ENCODE results near the gene NCBP2L.

NCBP2L gene

DNA sequence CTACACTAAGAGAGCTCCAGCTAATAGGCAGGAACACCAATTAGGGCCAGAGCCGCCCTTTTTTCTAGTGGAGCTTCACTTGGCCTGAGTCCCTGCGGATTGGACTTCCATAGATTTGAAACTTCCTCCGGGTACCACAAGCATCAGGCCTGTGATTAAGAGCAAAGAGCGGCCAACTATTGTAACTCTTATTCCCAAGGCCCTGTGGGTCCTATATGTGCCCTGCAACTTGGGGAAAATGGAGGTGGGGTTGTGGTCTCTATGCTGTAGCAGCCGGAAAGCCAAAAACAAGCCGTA is at the start of gene NCBP2L:
Gene NCBP2L (plus strand): TSS at position 198 of the 297 bp plus-strand sequence. CDS start 16,488 bp downstream, outside the sequence.
- no peak for DNase-seq (ENCODE audit: low read depth)

DNA sequence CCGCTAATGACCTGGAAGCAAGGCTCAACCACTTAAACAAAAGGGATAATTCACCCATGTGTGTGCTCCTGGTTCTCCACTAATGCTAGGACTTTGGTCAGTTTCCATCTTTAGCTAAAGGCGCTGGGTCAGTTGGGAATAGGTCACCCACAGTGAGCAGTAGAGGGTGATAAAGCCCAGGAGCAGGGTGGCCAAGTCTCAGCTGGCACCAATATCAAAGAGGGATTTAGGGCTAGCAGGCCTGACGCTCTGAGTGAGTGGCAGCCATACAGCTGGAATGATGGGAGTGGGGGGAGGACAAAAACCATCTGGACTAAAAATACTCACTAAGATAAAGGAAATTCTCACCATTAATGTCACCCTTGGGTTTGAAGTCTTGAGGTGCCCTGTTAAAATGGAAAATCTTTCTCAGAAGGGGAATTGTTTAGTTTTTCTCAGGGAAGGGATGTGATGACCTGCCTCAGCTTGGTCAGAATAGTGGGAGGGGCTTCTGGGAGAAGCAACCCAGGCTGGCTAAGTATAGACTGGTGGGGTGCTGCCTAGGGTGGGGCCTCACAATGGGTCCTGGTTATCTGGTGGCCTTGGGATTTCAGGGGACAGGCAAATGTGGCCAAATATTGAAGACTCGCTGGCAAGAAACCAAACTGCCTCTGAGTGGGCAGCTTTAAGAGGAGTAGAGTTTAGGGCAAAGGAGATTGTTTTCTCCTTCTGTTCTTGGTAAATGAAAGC is 49.0 kb upstream of the NCBP2L start:
- DNase-seq (ENCODE audit: low read depth), result no peak

- DNase-seq (ENCODE audit: low read depth), result no peak
These were observed 47.8 kb upstream of the NCBP2L start for GRCh38 chrX:107729558-107730297.

- DNase-seq (ENCODE audit: low read depth), result no peak
These were observed 47.3 kb upstream of the NCBP2L start for GRCh38 chrX:107730298-107730655.

DNA sequence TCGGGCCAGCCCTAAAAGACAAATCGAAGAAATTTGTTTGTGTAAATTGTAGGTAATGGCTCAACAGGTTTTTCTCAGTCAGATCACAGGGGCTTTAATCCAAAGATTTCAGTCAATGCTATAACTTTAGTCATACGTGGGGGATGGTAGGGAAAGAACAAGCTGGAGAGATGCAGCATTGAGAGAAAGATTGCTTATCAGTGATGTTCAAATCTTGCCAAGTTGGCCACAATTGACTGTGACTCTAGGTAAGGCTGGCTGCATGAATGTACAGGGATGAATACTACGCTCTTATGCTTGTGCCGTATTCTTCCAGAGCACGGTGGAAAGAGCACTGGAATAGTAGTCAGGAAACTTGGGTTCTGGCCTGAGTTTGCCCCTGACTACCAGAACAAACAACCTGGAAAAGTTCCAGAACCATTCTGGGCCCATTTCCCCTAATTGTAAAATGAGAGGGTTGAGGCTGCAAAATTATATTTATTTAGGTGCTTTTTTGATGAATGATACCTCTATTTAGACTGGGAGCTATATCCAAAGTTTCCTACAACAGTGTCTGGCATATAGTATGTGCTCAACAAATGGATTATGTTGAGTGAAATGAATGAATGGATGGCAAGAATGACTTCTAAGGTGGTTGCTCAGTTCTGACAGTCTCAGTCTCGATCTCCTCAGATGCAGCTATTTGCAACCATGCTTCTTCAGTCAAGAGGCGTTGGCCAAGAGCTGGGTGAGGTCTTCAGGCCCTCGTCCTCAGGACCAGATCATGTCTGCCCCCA is 46.4 kb upstream of the NCBP2L start:
- no peak for DNase-seq (ENCODE audit: low read depth)

DNA sequence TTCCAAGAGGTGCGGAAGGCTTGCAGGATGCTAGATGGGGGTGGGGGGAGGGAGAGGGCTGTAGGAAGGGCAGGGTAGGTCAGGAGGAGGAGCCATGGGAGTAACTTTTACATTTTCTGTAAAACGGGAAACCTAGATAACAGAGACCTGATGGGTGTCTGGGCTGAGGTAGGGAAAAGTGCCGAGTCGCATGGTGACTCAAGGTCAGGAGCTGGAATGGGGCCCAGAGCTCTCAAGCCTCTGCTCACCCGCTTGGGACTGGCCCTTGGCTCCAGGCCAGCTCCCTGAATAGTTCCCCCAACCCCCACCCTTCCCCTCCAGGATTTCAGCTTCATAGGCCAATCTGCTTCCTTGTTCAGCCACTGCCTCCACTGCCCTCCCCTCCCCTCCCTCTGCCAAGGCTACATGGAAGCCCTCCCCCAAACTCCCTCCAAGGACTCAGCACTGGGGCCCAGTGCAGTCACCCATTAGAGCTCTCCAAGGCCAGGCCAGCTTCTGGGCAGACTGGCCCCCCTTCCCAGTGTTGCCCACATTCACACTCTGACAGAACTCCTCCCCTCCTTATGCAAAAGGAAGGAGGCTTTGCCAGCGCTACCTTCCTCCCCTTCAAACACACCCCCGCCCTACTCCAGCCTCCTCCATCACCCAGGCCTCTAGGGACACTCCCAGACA is 45.6 kb upstream of the NCBP2L start:
- DNase-seq (ENCODE audit: low read depth), result no peak

DNA sequence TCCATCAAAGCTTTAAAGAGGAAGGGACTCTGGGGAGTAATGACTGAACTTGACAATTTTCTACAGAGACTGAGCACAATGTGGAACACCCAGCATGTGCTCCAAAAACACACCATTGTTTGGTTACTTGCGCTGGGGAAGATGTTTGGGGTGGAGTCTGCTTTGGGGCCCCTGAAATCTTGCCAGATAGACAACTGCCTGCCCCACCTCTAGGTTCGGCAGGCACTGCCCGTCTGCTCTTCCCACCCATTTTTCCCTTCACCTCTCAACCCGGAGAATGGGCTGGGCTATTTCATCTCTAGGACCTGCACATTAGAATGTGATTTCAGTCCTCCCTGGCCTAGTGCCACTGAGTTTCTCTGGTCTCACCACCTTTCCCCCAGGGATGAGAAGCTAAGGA is 43.8 kb upstream of the NCBP2L start:
- DNase-seq (ENCODE audit: low read depth), result no peak

DNA sequence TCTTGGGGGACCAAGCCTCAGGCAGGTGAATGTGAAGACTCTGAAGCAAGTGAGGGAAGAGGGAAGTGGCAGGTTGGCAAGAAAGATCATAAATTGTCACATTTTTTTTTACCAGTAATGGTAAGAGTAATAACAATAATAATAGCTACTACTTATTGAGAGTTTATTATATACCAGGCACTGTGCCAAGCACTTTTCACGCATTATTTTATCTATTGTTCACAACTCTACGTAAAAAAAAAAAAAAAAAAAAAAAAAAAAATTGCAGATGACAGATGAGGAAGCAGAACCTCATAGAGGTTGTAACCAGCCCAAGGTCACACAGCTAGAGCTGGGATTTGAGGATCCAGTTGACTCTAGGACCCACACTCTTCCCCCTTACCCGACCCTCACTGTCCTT is 42.9 kb upstream of the NCBP2L start:
- DNase-seq (ENCODE audit: low read depth), result no peak

- DNase-seq (ENCODE audit: low read depth), result no peak
These were observed 40.6 kb upstream of the NCBP2L start for GRCh38 chrX:107736781-107737531.

GRCh38 chrX:107738272-107738671 is 39.3 kb upstream of the NCBP2L start:
- DNase-seq (ENCODE audit: low read depth), result no peak

GRCh38 chrX:107738768-107739167 is 38.8 kb upstream of the NCBP2L start:
- no peak for DNase-seq (ENCODE audit: low read depth)

- DNase-seq (ENCODE audit: low read depth), result no peak
These were observed 38.0 kb upstream of the NCBP2L start for GRCh38 chrX:107739541-107739940.

DNA sequence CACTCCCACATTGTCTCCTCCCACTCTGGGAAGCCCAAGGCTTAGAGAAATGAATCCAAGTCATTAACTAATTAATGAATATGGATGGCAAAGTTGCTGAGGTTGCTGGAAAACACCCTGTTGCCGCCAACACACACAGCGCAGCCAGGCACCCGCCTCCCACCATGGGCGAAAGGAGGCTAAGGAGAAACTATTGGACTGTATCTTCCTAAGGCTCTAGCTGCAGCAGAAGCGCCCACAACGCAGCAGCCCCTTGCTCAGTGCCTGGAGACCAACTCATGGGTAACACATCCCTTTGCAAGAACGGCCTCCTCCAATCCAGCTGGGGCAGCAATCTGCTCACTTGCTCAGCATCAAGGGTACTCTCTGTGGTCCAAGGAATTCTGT is 36.1 kb upstream of the NCBP2L start:
- DNase-seq (ENCODE audit: low read depth), result no peak

DNA sequence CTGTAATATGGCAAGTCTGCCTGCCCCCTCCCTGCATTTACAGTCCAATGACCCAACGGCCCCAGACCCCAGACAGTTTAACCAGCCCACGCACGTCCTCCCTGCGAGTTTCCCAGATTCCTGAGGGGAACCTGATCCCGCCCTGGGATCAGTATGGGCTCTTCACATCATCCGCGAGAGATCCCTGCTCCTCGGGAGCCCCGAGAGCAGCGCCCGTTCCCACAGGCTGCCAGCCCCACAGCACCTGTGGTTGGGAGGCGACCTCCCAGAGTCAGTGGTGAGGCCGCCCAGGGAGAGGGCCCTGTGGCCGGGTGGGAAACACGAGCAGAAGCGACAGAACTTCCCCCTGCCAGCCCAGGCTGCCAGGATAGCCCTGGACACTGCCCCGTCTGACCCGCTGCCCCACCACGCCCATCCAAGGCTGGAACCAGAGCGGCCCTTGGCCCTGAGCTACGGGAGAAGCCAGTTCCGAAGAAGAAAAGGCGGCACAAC is 34.8 kb upstream of the NCBP2L start:
- no peak for DNase-seq (ENCODE audit: low read depth)

GRCh38 chrX:107743995-107744394 is 33.5 kb upstream of the NCBP2L start:
- DNase-seq (ENCODE audit: low read depth), result no peak

DNA sequence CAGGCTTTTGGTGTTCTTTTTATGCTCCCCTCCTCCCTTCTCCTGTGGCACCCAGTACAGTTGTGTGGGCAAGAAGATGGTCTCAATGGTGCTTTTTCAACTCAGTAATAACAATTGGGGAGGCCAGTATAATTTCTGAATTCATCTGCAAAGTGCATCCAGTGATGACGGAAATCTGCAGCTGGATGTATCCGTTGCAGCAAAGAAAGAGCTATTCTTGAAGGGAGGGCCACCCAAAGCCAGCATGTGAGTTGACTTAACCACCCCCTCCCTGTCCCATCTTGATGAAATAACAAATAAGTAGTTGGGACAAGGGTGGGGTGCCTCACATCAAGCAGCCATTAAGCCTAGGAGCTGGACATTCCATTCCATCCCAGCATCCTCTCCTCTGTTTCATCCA is 32.7 kb upstream of the NCBP2L start:
- DNase-seq (ENCODE audit: low read depth), result no peak

DNA sequence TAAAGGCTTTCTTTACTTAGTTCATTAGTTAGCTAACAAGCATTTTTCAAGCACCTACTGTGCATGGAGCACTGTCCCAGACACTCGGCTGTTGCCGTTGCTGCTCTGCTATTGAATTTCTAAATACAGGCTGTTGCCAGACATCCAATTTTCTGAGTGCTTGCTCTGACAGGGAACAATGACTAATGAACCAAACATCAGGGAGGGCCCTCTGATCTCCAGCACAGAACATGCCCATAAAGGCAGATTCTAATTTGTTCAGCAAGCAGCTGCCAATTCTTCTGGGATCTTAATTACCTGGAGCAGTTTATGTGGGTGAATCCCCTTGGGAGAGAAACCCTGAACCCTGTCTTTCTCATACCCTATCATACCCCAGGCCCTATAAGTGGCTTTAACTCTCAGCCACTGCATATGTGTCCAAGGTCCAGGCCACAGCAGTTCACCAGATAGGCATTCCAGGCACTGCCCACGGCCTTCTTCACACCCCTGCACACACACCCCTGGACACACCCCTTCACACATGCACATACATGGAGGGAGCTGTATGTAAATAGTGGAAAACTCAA is 29.9 kb upstream of the NCBP2L start:
- no peak for DNase-seq (ENCODE audit: low read depth)

- no peak for DNase-seq (ENCODE audit: low read depth)
These were observed 29.0 kb upstream of the NCBP2L start for GRCh38 chrX:107748506-107748905.

DNA sequence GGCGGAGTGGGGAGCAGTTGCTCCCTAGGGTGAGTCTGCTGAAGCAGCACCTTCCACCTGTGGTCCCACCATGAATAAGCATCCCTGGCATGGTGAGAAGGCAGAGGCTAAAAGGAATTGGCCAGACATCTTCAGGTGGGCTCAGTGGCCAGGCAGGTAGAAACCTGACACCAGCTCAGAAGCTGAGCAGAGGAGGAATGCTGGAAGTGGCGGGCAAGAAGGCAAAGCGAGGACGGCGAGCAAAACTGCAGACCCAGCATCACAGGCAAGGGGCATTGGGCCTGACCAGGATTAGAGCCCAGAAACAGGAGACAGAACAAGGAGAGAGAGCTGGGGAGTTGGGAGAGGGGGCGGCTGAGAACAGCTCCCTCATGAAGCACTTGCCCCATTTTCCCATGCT is 27.3 kb upstream of the NCBP2L start:
- no peak for DNase-seq (ENCODE audit: low read depth)

- no peak for DNase-seq (ENCODE audit: low read depth)
These were observed 26.6 kb upstream of the NCBP2L start for GRCh38 chrX:107750861-107751445.

DNA sequence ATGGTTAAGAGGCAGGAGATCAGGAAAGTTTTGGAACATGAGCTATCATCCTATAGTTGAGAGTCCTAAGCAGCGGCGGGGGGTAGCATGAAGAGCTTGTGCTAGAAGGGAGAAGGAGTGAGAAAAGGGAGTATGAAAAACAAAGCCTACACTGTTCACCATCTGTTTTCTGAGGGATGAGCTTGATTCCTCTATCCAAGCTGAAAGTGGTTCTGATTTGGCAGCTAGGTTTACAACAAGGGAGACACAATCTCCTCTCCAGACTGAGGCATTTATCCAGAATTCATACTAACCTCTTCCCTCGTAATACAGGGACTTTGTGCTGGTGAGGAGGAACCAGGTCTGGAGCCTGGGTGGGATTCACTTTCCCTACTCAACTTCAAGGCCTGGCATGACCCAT is 25.5 kb upstream of the NCBP2L start:
- DNase-seq (ENCODE audit: low read depth), result no peak

Data from GM04504 (cell line).